B cell (primary cell): ENCODE results near the gene SLC35A2.

Experiments
- EZH2 ChIP-seq: IDR thresholded peaks from 2 replicates; pipeline ENCODE4 v1.6.1; 2012; ENCODE audit warnings: borderline replicate concordance, low read depth, mild to moderate bottlenecking, moderate library complexity, low read length; ENCODE audit not compliant: insufficient read depth, poor library complexity, severe bottlenecking
- TF ChIP-seq, protein P1 (sequence below): fragments of 200-600 bp; IDR thresholded peaks from one replicate; pipeline ENCODE4 v1.8.0; 2022; ENCODE audit warnings: antibody characterized with exemption, mild to moderate bottlenecking

DNA sequence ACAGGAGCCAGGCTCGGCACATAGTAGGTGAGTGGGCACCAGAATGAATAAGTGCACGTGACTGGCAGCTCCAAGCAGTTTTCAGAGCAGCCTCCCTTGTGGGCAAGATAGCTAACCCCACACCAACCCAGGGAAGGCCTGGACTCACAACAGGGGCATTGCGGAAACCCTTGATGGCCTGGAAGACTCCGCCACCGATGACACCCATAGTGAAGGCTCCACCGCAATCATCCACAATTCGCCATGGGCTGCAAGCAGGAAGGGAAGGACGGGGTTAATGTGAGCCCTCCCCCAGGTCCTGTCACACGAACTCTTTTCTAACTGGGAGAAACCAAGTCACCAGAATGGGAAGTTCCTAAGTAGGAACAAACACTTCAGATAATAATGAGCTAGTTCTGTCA lies 14.8 kb downstream of the SLC35A2 start:
- TF ChIP-seq, protein P1, sequence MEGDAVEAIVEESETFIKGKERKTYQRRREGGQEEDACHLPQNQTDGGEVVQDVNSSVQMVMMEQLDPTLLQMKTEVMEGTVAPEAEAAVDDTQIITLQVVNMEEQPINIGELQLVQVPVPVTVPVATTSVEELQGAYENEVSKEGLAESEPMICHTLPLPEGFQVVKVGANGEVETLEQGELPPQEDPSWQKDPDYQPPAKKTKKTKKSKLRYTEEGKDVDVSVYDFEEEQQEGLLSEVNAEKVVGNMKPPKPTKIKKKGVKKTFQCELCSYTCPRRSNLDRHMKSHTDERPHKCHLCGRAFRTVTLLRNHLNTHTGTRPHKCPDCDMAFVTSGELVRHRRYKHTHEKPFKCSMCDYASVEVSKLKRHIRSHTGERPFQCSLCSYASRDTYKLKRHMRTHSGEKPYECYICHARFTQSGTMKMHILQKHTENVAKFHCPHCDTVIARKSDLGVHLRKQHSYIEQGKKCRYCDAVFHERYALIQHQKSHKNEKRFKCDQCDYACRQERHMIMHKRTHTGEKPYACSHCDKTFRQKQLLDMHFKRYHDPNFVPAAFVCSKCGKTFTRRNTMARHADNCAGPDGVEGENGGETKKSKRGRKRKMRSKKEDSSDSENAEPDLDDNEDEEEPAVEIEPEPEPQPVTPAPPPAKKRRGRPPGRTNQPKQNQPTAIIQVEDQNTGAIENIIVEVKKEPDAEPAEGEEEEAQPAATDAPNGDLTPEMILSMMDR: no peak
- TF ChIP-seq EZH2: no peak
